NT2/D1 (cell line): Measurements from ENCODE around the gene UBL4A.
"Not testable (repeated sequence)": the region's sequence is repeated elsewhere in the genome, so short reads cannot be mapped to it uniquely, and the experiment has no call there.

Source experiments
- DNase-seq: peaks from one replicate; pipeline ENCODE4 v3.0.0-alpha.2; 2011; ENCODE audit warnings: low read depth, low spot score
- H3K27me3 ChIP-seq: 2 replicates; pipeline ENCODE4 v1.6.0; 2011; ENCODE audit warnings: mild to moderate bottlenecking; ENCODE audit not compliant: insufficient read length, insufficient read depth
- H3K36me3 ChIP-seq: 2 replicates; pipeline ENCODE4 v1.6.1; 2011; ENCODE audit warnings: mild to moderate bottlenecking, low read length, mixed read lengths; ENCODE audit not compliant: insufficient read depth, insufficient read length
- H3K4me1 ChIP-seq: 2 replicates; pipeline ENCODE4 v1.5.1; 2011; ENCODE audit not compliant: insufficient read depth, insufficient read length
- H3K4me3 ChIP-seq: 2 replicates; pipeline ENCODE4 v1.5.1; 2011; ENCODE audit warnings: low read depth; ENCODE audit not compliant: insufficient read length
- H3K9ac ChIP-seq: 2 replicates; pipeline ENCODE4 v1.6.0; 2011; ENCODE audit warnings: low read depth; ENCODE audit not compliant: insufficient read length
- H3K9me3 ChIP-seq: 2 replicates; pipeline ENCODE4 v1.5.1; 2011; ENCODE audit warnings: mild to moderate bottlenecking, low read length; ENCODE audit not compliant: insufficient read depth
- SUZ12 ChIP-seq: IDR thresholded peaks from 2 replicates; pipeline ENCODE4 v1.6.1; 2011; ENCODE audit not compliant: insufficient read length, insufficient read depth; ENCODE audit errors: extremely low read depth
- YY1 ChIP-seq: IDR thresholded peaks from 2 replicates; pipeline ENCODE4 v1.6.1; 2011; ENCODE audit not compliant: insufficient read length, insufficient read depth
- ZNF274 ChIP-seq: IDR thresholded peaks from 2 replicates; pipeline ENCODE4 v1.6.1; 2011; ENCODE audit warnings: mild to moderate bottlenecking, low read depth, low read length

The UBL4A gene

DNA sequence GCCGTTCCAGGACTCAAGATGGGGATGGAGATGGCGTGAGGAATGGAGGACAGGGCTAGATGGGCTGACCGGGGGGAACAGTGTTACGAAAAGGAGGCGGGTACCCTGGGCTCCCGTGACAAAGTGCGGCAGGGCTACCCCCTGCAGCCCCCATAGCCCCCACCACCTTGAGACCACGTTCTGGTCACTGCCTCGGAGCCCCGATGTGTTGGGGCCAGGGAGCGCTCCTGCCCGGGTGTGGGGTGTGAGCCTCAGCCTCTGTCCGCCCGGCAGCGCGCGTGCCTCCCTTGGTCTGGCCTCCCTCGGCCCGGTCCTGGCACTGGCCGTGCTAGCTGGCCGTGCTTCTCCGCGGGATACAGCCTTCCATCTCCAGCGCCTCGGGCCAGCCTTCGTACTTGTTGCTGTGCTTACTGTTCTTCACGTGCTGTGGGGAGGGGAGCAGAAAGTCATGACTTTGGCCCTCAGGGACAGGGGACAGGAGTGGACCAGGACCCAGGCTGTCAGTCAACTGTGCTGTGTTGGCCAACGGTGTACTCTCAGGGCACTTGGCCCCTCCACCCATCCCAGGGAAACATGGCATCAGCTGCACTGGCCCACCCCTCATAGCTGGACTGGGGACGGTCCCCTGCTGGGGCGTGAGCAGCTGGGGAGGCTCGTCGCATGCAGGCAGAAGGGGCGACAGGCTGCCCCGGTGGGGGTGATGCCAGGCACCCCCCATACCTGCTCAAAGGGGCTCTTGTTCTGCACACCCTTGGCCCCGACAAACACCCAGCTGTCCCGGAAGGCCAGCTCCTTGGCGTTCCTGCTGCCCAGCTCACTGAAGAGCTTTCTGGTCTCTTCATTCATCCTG is 20.3 kb upstream of the UBL4A start:
- no peak overlapping the region for H3K9ac ChIP-seq
- TF ChIP-seq ZNF274 (no peak), SUZ12 (no peak), YY1 (no peak)
- DNase-seq = no peak

DNA sequence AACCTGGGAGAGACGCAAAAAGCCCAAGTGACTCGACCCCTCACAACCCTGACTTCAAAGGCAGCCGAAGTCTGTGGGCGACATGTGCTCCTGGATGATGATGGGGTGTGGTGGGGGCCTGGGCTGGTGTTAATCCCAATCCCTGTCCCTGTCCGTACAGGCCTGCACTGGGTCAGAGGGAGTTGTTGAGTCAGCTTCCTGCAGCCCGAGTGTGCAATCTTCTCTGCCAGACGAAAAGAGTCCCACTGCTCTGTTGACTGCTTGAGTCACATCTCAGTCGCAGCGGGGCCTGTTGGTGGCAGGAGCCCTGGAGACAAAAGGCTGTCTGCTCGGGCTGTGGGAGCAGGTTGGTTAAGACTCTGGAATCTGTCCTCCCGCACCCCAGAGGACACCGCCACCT is 19.3 kb upstream of the UBL4A start:
- Histone ChIP-seq H3K9ac (no peak overlapping the region), H3K36me3 (peaks cover 10% of the 10 kb centered on the region), H3K4me3 (no peak overlapping the region), H3K27me3 (no peaks in the 10 kb centered on the region), H3K4me1 (peaks cover 3% of the 10 kb centered on the region), H3K9me3 (no peaks in the 10 kb centered on the region)
- no peak for DNase-seq
- TF ChIP-seq ZNF274 = no peak
- no peak for TF ChIP-seq YY1
- TF ChIP-seq SUZ12 = no peak

More for the DNA sequence above, 20.3 kb upstream of the UBL4A start:
- peaks cover 10% of the 10 kb centered on the region for H3K36me3 ChIP-seq
- H3K9me3 ChIP-seq = no peaks in the 10 kb centered on the region
- H3K4me3 ChIP-seq = no peak overlapping the region
- no peaks in the 10 kb centered on the region for H3K27me3 ChIP-seq
- peaks cover 3% of the 10 kb centered on the region for H3K4me1 ChIP-seq

DNA sequence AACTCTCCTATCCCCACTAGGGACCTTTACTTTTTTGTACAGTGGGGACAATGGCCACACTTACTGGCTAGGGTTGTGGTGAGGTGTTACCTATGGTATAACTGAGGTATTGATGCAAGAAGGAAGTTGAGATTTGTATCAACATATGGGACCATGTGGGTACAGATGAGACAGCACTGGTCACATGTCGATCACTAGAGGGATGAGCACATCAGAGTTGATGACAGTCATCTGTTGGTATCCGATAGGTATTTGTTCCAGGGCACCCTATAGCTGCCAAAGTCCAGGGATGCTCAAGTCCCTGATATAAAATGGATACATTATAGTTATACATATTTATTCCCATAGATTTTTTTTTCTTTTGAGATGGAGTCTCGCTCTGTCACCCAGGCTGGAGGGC is 16.6 kb upstream of the UBL4A start:
- no peaks in the 10 kb centered on the region for H3K9me3 ChIP-seq
- TF ChIP-seq YY1 (no peak), ZNF274 (no peak), SUZ12 (no peak)
- H3K4me1 ChIP-seq = peaks cover 3% of the 10 kb centered on the region
- no peaks in the 10 kb centered on the region for H3K27me3 ChIP-seq
- no peak for DNase-seq
- no peak overlapping the region for H3K9ac ChIP-seq
- no peak overlapping the region for H3K4me3 ChIP-seq
- H3K36me3 ChIP-seq = peaks cover 6% of the 10 kb centered on the region

DNA sequence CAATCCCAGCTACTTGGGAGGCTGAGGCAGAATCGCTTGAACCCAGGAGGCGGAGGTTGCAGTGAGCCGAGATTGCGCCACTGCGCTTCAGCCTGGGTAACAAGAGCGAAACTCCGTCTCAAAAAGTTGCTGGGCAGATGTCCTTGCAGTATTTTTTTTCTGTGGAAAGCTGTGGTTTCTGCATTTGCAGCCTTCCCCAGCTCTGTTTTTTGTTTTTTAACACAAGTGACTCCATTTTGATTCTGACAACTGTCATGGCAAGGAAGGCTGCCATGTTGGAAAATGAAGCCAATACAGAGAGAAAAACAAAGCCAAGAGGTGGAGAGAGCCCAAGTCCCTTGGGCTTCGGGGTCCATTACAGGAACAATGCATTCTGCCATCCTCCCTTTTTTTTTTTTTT is 15.7 kb upstream of the UBL4A start:
- TF ChIP-seq SUZ12 = no peak
- no peak for TF ChIP-seq YY1
- TF ChIP-seq ZNF274 = no peak
- DNase-seq = no peak
- Histone ChIP-seq H3K9me3 (no peaks in the 10 kb centered on the region), H3K36me3 (peaks cover 2% of the 10 kb centered on the region), H3K9ac (no peak overlapping the region), H3K4me3 (no peak overlapping the region), H3K27me3 (no peaks in the 10 kb centered on the region), H3K4me1 (peaks cover 3% of the 10 kb centered on the region)

DNA sequence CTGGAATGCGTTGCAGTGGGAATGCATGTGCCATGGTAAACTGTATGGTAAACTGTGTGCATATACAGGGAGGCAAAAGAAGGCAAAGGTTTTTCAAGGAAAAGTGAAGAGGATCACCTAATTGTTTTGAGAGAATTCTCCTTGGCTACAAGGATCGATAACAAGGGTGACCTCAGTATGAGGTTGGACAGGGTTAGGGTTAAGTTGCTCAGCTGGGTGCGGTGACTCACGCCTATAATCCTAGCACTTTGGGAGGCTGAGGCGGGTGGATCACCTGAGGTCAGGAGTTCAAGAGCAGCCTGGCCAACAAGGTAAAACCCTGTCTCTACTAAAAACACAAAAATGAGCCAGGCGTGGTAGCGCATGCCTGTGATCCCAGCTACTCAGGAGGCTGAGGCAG is 15.0 kb upstream of the UBL4A start:
- H3K9me3 ChIP-seq, H3K9ac ChIP-seq, H3K36me3 ChIP-seq, H3K4me3 ChIP-seq, H3K27me3 ChIP-seq, DNase-seq, H3K4me1 ChIP-seq: not testable (repeated sequence)

- not testable (repeated sequence) for H3K4me1 ChIP-seq, H3K9ac ChIP-seq, H3K36me3 ChIP-seq, H3K4me3 ChIP-seq, H3K9me3 ChIP-seq, H3K27me3 ChIP-seq, DNase-seq
These were observed 10.2 kb upstream of the UBL4A start for GRCh38 chrX:154496591-154497137.

DNA sequence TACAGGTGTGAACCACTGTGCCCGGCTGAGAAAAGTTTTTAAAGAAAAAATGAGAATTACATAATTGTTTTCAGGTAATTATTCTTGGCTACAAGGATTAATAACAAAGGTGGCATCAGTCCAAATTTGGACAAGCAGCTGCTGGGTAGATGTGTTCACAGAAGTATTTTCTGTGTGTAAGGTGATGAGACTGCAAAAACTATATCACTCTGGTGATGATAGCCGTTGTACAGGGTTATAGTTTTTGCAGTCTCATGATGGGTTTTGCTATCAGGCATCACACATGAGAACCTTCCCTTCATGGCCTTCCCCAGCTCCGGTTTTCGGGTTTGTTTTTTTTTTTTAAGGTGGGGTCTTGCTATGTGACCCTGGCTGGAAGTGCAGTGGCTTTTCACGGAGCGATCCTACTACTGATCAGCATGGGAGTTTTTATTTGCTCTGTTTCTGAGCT is 9.1 kb upstream of the UBL4A start:
- Histone ChIP-seq H3K4me1 (no peaks in the 10 kb centered on the region), H3K27me3 (no peaks in the 10 kb centered on the region), H3K9me3 (no peaks in the 10 kb centered on the region), H3K9ac (no peak overlapping the region), H3K36me3 (no peaks in the 10 kb centered on the region), H3K4me3 (no peak overlapping the region)
- no peak for DNase-seq
- TF ChIP-seq ZNF274 (no peak), YY1 (no peak), SUZ12 (no peak)

DNA sequence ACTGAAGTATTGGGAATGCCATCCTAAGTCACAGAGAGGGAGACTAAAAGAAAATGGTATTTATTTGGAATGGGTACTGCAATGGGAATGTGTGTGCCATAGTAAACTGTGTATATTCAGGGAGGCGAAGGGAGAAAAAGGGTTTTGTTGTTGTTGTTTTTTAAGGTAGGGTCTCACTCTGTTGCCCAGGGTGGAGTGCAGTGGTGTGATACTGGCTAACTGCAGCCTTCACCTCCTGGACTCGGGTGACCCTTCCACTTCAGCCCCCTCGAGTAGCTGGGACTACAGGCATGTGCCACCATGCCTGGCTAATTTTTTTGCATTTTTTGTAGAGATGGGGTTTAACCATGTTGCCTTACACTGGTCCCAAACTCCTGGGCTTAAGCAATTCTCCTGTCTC is 8.3 kb upstream of the UBL4A start:
- Histone ChIP-seq H3K27me3 (no peaks in the 10 kb centered on the region), H3K9me3 (no peaks in the 10 kb centered on the region), H3K36me3 (no peaks in the 10 kb centered on the region), H3K9ac (no peak overlapping the region), H3K4me3 (no peak overlapping the region), H3K4me1 (no peaks in the 10 kb centered on the region)
- DNase-seq = no peak
- no peak for TF ChIP-seq YY1
- TF ChIP-seq SUZ12 = no peak
